Stomach (tissue), 4 donors: ENCODE results near the gene SYNPR.

Source experiments
- POLR2A ChIP-seq, 4 donors: fragments of 450-650 bp; IDR thresholded peaks; one replicate each; pipeline ENCODE4 v1.6.1; 2016; ENCODE audit warnings: antibody characterized with exemption in 4 of 4, control low read depth in 2 of 4, mild to moderate bottlenecking in 1 of 4, moderate library complexity in 1 of 4
- TF ChIP-seq, protein P1 (sequence below), 7 experiments: fragments of 450-650 bp in 4 of 7; fragments of 200-600 bp in 3 of 7; sonication (generic) in 3 of 7; IDR thresholded peaks; one replicate each; pipeline ENCODE4 v1.5.1; 2016 to 2019; ENCODE audit warnings: antibody characterized with exemption in 7 of 7, control low read depth in 2 of 7, mild to moderate bottlenecking in 1 of 7

DNA sequence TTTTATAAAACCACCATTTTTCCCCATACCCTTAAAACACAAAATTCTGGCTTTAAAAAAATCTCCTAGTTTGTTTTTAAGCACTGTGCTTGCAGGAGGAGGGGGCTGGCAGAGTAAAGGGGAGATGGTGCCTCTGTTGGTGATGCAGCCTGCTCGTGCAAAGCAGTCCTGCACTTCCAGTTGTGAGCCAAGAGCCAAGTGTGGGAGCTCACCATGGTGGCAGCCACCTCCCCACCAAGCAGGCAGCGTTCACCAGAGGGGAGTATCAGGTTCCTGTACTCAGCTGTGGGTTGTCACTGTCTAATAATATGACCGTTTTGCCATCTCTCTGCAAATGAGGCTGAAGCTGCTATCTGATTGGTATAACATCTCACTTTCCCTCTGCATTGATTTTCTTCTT, 164.8 kb downstream of the SYNPR start:
- TF ChIP-seq, protein P1, sequence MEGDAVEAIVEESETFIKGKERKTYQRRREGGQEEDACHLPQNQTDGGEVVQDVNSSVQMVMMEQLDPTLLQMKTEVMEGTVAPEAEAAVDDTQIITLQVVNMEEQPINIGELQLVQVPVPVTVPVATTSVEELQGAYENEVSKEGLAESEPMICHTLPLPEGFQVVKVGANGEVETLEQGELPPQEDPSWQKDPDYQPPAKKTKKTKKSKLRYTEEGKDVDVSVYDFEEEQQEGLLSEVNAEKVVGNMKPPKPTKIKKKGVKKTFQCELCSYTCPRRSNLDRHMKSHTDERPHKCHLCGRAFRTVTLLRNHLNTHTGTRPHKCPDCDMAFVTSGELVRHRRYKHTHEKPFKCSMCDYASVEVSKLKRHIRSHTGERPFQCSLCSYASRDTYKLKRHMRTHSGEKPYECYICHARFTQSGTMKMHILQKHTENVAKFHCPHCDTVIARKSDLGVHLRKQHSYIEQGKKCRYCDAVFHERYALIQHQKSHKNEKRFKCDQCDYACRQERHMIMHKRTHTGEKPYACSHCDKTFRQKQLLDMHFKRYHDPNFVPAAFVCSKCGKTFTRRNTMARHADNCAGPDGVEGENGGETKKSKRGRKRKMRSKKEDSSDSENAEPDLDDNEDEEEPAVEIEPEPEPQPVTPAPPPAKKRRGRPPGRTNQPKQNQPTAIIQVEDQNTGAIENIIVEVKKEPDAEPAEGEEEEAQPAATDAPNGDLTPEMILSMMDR (IDR thresholded peaks at IDR 0.05): no peak
- TF ChIP-seq POLR2A (IDR thresholded peaks at IDR 0.05): no peak
